NK-92 treated with Interleukin-12 subunit alpha and Interleukin-12 subunit beta, amount 100 ng/mL, for 24 hours (cell line): ENCODE data around the gene PSMB9.
A peak's percentile ranks its signal among the peaks of the same experiment; 100 is the strongest.
"Not testable (repeated sequence)": the region's sequence is repeated elsewhere in the genome, so short reads cannot be mapped to it uniquely, and the experiment has no call there.

Experiments
- DNase-seq: peaks from one replicate; lab custom pipeline; 2025; lab: John Stamatoyannopoulos, UW

PSMB9 gene

GRCh38 chr6:32860674-32861073, 6.7 kb downstream of the PSMB9 start:
- DNase-seq = no peak

- DNase-seq = no peak
Measured at GRCh38 chr6:32862725-32863124, 8.7 kb downstream of the PSMB9 start.

- no peak for DNase-seq
Measured at GRCh38 chr6:32865724-32866443, 11.9 kb downstream of the PSMB9 start.

- no peak for DNase-seq
Measured at GRCh38 chr6:32867022-32867477, 13.1 kb downstream of the PSMB9 start.

- DNase-seq = no peak
Measured at GRCh38 chr6:32867554-32868256, 13.7 kb downstream of the PSMB9 start.

GRCh38 chr6:32868257-32868788, 14.3 kb downstream of the PSMB9 start:
- DNase-seq = peak; percentile 56

- not testable (repeated sequence) for DNase-seq
Measured at GRCh38 chr6:32873947-32874346, 20.0 kb downstream of the PSMB9 start.

- DNase-seq = no peak
Measured at GRCh38 chr6:32876603-32877002, 22.6 kb downstream of the PSMB9 start.

- DNase-seq = no peak
Measured at GRCh38 chr6:32879691-32880090, 25.7 kb downstream of the PSMB9 start.

- DNase-seq = not testable (repeated sequence)
Measured at GRCh38 chr6:32880962-32881361, 27.0 kb downstream of the PSMB9 start.

- no peak for DNase-seq
Measured at GRCh38 chr6:32882879-32883250, 28.9 kb downstream of the PSMB9 start.

- DNase-seq = no peak
Measured at GRCh38 chr6:32883789-32884188, 29.8 kb downstream of the PSMB9 start.

GRCh38 chr6:32885698-32886286, 31.8 kb downstream of the PSMB9 start:
- no peak for DNase-seq

- no peak for DNase-seq
Measured at GRCh38 chr6:32886681-32887383, 32.8 kb downstream of the PSMB9 start.

- no peak for DNase-seq
Measured at GRCh38 chr6:32887616-32888015, 33.6 kb downstream of the PSMB9 start.

- no peak for DNase-seq
Measured at GRCh38 chr6:32888576-32888975, 34.6 kb downstream of the PSMB9 start.

GRCh38 chr6:32889533-32889932, 35.5 kb downstream of the PSMB9 start:
- no peak for DNase-seq

GRCh38 chr6:32890831-32891230, 36.8 kb downstream of the PSMB9 start:
- DNase-seq = no peak

- peak; percentile 82 for DNase-seq
Measured at GRCh38 chr6:32894085-32895005, 40.4 kb downstream of the PSMB9 start.

- no peak for DNase-seq
Measured at GRCh38 chr6:32895006-32895345, 41.0 kb downstream of the PSMB9 start.

- no peak for DNase-seq
Measured at GRCh38 chr6:32903952-32904351, 50.0 kb downstream of the PSMB9 start.
